ENCODE data around the gene RPS6KA4.

- TF ChIP-seq CTCF (IDR thresholded peaks at IDR 0.05) (no peak), POLR2A (IDR thresholded peaks at IDR 0.05) (no peak)
These were observed 45.3 kb upstream of the RPS6KA4 start for GRCh38 chr11:64313491-64314145.

Measured in body of pancreas (tissue), 4 donors.